SIG-M5 (cell line): ENCODE data around the gene MAN2A2.
"Not testable (repeated sequence)": the region's sequence is repeated elsewhere in the genome, so short reads cannot be mapped to it uniquely, and the experiment has no call there.

Experiments used
- DNase-seq: peaks from one replicate; lab custom pipeline; 2025; lab: John Stamatoyannopoulos, UW

The MAN2A2 gene

DNA sequence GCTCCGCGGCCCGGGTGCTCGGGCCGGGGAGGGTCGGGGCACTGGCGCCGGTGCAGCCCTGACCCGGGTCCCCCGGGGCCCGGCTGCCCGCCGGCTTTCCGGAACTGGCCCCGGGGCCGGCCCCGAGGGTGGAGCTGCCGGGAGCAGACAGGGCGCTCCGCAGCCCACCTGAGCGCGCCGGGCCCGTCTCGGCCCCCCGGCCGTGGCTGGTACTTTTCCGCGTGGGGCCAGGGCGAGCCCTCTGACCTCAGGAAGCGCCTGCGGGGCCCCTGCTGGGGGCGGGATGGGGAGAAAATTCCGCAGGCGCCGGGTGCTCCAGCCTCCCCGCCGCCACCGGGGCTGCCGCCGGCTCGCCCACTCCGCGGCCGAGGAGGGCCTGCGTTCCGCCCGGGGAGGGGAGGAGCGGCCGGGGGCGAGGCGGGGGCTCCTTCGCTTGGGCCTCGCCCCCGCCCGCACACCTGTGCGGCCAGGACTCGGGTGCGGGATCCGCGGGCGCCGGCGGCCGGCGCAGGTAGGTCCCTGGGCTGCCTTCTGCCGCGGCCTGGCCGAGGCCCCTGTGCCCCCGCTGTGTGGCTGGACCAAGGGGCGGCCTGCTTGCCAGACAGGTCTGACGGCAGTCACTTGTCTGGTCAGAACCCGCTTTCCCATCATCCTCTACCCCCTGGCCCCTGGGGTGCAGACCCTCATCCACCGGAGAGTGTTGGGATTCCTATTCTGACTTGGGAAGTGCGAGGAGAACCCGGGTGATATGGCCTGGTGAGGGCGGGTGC is 31.2 kb upstream of the MAN2A2 start:
- no peak for DNase-seq

DNA sequence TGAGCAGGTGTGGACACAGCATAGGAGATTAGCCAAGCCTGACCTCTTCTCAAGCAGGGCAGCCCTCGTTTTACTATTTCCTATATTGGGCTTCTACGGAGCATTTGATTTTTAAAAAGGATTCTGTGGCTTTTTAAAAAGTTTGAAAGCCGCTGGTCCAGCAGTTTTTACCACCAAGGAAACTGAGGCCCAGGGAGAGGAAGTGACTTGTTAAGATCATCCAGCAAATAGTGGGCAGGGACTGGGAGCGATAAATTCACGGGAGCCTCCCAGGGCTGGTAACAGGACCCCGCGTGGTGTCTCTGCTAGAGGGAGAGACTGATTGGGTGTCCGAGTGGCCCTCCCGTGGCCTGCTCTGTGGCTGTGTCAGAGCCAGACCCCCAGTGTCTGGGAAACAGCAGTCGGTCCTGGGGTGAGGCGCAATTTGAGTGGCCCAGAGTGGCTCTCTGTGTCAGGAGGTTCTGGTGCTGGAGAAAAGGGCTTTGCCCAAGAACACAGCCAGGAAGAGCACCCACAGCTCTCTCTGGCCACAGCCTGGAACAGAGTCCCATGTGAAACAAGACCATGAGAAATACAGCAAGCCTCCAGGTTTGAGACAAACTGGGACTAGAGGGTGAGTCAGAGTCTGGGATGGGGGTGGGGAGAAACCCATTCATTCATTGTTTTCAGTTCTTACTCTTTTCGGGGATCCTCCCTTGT is 30.5 kb upstream of the MAN2A2 start:
- DNase-seq: no peak

DNA sequence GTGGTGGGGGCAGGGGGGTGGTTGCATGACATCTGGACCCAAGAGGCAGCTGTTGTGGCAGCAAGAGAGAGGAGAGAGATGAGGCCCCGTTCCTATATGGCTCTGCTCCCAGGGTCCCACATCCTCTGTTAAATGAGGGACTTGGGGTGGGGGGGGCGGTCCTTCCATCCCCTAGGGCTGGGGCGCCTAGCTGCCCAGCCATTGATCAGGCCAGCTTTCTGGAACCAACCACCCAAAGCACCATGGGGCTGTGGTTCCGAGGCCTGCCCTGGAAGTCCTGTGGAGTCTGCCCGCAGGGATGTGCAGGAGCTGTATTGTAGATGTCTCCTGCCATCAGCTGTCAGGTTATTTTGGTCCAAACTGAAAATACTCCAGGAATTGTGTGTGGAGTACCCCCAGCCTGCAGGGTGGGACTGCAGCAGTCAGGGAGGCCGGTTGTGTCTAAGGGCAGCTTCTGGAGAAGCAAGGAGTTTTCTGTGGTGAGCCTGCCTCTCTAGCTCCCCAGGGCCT is 29.6 kb upstream of the MAN2A2 start:
- no peak for DNase-seq

DNA sequence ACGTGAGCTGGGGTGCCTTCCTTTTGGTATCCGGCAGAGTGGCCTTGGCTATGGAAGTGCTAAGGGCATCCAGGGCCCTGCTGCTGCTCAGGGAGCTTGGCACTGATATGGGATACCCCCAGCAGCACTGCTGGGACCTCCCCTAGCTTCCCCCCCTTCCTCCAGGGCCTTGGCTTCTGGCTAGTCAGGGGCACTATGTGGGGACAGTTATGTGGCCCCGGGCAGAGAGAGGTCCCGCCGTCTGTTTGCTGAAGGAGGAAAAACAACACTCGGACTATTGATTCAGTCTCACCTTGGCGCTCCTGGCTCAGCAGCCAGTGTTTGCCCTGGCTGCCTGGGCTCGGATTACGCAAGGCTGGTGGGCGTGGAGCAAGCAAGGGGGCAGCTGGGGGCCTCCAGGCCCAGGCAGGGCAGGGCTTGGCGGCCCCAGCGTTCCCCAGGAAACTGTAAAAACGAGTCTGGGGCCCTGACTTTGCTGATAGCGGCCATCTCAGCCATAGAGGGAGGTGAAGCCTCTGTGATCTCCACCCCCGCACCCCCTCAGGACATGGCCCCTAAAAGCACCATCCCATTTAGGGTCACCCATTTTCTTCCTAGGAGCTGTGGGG is 29.0 kb upstream of the MAN2A2 start:
- DNase-seq: no peak

DNA sequence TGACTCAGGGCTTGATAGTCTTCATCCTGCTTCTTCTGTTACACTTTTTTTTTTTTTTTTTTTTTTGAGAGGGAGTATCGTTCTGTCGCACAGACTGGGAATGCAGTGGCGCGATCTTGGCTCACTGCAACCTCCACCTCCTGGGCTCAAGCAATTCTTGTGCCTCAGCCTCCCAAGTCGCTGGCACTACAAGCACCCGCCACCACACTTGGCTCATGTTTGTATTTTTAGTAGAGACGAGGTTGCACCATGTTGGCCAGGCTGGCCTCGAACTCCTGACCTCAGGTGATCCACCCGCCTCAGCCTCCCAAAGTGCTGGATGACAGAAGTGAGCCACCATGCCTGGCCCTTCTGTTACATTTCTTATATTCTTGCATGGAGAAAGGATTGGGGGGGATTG is 28.1 kb upstream of the MAN2A2 start:
- DNase-seq: not testable (repeated sequence)

DNA sequence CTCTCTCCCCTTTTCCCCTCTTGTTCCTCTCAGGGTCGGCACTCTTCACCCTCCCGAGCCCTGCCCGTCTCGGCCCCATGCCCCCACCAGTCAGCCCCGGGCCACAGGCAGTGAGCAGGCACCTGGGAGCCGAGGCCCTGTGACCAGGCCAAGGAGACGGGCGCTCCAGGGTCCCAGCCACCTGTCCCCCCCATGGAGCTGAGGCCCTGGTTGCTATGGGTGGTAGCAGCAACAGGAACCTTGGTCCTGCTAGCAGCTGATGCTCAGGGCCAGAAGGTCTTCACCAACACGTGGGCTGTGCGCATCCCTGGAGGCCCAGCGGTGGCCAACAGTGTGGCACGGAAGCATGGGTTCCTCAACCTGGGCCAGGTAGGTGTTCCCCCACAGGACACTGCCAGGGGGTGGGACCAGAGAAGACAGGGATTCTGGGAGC is 27.5 kb upstream of the MAN2A2 start:
- DNase-seq: no peak

DNA sequence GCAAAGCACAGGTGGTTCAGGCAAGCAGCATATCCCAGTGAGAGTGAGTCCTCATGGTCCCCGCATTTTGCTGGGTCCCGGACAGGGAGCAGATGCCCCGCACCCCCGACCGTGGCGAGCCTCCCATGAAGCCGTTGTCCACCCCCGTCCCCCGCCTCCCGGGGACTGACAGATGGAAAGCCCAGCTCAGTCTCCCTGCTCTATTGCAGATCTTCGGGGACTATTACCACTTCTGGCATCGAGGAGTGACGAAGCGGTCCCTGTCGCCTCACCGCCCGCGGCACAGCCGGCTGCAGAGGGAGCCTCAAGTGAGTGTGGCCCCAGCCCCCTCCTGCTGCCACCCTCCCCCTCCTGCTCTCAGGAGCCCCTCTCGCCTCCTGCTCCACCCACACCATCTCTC is 27.1 kb upstream of the MAN2A2 start:
- DNase-seq: no peak

DNA sequence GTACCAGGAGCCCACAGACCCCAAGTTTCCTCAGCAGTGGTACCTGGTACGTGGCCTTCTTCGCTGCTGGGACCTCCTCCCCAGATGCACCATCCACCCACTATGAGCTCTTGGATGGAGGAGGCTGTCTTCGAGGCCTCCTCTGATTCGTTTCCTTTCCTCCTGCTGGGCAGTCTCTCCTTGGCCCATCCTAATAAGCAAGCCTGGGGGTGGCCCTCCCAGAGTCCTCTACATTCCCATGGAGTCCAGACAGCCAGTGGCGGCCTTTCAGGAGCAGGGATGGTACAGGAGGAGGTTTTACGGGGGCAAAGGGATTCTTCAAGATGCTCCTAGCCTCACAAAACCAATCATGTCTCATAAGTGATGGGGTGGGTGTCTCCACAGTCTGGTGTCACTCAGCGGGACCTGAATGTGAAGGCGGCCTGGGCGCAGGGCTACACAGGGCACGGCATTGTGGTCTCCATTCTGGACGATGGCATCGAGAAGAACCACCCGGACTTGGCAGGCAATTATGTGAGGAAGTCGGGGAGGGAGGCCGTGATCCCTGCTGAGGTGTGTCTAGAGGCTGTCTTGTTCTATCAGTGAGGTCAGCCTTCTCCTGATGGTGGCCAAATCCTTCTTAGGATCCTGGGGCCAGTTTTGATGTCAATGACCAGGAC is 26.5 kb upstream of the MAN2A2 start:
- no peak for DNase-seq

DNA sequence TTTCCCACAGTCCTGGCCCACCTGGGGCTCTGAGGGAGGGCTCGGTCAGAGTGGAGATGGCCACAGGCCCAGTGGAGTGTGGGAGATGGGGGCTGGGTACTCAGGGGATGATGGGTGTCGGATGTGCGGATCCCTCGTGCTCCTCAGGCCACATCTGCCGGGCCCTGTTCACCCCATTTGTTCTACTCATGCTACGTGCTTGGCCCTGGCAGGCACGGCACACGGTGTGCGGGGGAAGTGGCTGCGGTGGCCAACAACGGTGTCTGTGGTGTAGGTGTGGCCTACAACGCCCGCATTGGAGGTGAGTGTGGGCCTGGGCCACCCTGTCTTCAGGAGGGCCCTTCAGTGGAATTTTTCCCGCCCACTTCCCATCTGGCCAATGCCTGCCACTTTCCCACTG is 25.8 kb upstream of the MAN2A2 start:
- no peak for DNase-seq

DNA sequence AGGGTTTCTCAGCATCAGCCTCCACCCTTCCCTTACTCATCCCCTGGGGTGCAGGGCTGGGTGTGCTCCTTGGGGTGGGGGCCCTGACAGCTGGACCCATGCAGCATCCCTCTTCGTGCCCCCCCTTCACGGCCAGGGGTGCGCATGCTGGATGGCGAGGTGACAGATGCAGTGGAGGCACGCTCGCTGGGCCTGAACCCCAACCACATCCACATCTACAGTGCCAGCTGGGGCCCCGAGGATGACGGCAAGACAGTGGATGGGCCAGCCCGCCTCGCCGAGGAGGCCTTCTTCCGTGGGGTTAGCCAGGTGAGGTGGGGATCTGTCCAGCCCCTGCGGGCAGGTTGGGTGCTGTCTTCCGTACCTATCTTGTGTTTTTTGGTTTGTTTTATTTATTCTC is 25.1 kb upstream of the MAN2A2 start:
- no peak for DNase-seq

DNA sequence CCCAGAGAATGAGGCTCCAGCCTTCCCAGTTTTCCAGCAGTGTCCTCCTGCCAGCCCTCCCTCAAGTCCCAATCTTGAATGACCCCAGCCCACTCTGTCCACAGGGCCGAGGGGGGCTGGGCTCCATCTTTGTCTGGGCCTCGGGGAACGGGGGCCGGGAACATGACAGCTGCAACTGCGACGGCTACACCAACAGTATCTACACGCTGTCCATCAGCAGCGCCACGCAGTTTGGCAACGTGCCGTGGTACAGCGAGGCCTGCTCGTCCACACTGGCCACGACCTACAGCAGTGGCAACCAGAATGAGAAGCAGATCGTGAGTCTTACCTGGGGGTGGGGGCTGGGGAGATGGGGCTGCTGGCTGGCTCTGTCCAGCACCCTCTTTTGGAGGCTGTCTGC is 24.4 kb upstream of the MAN2A2 start:
- no peak for DNase-seq

DNA sequence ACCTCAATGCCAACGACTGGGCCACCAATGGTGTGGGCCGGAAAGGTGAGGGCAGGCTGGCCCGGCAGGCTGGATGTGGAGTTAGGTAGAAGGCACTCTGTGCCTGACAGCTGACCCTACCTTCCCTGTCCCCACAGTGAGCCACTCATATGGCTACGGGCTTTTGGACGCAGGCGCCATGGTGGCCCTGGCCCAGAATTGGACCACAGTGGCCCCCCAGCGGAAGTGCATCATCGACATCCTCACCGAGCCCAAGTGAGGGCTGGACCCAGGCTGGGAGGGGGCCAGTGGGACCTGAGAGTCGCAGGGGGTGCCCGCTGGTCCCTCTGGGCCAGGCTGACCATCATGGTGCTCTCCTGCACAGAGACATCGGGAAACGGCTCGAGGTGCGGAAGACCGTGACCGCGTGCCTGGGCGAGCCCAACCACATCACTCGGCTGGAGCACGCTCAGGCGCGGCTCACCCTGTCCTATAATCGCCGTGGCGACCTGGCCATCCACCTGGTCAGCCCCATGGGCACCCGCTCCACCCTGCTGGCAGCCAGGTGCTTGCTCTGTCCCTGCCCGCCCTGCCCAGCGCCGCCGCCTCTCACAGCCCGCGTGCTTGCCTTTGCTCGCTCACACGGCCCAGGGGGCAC is 23.3 kb upstream of the MAN2A2 start:
- no peak for DNase-seq

DNA sequence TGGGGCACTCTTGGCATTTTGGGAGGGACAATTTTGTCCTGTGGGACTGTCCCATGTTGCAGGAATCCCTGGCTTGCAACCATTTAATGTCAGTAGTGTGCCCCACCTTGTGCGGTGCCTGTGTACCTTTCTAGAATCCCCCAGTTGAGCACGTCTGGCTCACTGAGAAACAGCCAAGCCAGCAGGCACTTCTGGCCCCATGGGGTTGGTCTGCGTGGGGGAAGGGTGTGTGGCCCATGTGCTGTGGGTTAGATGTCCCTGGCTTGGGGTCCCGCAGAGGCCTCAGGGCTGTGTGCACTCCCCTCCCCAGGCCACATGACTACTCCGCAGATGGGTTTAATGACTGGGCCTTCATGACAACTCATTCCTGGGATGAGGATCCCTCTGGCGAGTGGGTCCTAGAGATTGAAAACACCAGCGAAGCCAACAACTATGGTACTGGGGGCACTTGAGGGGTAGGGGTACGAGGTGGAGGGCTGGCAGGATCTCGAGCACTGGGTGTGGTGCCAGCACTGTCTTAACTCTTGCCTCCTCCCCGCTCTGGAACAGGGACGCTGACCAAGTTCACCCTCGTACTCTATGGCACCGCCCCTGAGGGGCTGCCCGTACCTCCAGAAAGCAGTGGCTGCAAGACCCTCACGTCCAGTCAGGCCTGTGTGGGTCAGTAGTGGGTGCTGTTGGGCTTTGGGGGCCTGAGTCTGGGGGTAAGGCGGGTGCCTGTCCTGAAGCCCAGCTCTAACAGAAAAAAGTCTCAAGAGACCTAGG is 22.5 kb upstream of the MAN2A2 start:
- no peak for DNase-seq

DNA sequence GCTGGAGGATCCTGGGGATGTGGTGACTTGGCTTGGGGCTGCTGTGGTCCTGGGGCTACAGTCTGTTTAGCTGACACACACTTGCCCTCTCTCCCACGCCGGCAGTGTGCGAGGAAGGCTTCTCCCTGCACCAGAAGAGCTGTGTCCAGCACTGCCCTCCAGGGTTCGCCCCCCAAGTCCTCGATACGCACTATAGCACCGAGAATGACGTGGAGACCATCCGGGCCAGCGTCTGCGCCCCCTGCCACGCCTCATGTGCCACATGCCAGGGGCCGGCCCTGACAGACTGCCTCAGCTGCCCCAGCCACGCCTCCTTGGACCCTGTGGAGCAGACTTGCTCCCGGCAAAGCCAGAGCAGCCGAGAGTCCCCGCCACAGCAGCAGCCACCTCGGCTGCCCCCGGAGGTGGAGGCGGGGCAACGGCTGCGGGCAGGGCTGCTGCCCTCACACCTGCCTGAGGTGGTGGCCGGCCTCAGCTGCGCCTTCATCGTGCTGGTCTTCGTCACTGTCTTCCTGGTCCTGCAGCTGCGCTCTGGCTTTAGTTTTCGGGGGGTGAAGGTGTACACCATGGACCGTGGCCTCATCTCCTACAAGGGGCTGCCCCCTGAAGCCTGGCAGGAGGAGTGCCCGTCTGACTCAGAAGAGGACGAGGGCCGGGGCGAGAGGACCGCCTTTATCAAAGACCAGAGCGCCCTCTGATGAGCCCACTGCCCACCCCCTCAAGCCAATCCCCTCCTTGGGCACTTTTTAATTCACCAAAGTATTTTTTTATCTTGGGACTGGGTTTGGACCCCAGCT is 21.7 kb upstream of the MAN2A2 start:
- no peak for DNase-seq

DNA sequence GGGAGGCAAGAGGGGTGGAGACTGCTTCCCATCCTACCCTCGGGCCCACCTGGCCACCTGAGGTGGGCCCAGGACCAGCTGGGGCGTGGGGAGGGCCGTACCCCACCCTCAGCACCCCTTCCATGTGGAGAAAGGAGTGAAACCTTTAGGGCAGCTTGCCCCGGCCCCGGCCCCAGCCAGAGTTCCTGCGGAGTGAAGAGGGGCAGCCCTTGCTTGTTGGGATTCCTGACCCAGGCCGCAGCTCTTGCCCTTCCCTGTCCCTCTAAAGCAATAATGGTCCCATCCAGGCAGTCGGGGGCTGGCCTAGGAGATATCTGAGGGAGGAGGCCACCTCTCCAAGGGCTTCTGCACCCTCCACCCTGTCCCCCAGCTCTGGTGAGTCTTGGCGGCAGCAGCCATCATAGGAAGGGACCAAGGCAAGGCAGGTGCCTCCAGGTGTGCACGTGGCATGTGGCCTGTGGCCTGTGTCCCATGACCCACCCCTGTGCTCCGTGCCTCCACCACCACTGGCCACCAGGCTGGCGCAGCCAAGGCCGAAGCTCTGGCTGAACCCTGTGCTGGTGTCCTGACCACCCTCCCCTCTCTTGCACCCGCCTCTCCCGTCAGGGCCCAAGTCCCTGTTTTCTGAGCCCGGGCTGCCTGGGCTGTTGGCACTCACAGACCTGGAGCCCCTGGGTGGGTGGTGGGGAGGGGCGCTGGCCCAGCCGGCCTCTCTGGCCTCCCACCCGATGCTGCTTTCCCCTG is 21.0 kb upstream of the MAN2A2 start:
- no peak for DNase-seq

DNA sequence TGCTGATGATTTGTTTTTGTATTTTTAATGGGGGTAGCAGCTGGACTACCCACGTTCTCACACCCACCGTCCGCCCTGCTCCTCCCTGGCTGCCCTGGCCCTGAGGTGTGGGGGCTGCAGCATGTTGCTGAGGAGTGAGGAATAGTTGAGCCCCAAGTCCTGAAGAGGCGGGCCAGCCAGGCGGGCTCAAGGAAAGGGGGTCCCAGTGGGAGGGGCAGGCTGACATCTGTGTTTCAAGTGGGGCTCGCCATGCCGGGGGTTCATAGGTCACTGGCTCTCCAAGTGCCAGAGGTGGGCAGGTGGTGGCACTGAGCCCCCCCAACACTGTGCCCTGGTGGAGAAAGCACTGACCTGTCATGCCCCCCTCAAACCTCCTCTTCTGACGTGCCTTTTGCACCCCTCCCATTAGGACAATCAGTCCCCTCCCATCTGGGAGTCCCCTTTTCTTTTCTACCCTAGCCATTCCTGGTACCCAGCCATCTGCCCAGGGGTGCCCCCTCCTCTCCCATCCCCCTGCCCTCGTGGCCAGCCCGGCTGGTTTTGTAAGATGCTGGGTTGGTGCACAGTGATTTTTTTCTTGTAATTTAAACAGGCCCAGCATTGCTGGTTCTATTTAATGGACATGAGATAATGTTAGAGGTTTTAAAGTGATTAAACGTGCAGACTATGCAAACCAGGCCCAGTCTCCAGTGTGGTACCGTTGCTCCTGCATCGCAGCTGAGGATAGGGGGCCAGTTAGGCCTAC is 20.1 kb upstream of the MAN2A2 start:
- no peak for DNase-seq

DNA sequence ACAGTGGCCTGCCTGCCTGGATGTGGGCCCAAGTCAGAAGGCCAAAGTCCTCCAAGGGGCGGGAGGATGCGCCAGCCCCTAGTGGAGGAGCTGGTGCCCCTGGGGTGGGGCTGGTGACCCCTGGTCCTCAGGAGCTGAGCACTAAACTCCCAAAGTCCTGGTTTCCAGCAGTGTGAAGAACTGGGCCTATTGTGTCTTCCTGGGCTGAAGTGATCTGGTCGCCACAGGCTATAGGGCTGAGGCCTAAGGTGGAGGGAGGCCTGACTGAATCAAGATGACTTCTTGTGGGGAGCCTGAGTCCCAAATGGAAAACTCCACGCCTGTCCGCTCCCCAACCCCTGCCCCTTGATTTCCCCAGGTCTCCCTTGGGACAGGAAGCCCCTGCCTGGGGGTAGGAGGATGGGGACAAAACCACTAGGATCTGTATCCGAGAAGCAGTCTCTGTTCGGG is 19.6 kb upstream of the MAN2A2 start:
- no peak for DNase-seq

DNA sequence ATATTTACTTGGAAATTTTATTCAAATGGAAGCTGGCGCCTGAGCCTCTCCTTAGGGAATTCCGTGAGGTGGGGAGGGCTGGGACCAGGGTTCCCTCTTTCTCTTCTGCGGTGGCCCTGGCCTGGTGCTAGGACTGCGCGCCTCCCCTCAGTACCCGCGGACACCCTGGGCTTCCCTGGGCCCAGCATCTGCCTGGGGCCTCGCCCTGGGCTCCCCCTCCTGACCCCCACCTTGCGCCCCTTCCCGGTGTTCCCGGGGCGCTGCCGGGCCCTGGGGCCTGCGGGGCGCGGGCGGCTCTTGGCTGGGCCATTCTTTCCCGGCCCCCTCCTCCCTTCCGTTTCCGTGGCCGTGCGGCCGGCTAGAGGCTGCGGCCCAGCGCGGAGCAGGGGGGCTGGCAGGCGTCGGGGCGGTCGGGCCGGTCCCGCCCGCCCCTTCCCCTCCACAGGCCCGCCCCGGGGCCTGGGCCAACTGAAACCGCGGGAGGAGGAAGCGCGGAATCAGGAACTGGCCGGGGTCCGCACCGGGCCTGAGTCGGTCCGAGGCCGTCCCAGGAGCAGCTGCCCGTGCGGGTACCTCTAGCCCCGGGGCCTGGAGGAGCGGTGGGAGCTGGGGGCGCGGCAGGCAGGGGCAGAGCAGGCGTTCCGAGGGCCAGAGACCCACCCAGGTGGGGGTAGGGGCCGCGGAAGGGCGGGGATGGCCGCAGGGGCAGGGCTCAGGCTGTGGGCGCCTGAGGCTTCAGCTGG is 19.0 kb upstream of the MAN2A2 start, which contains the start of gene FES:
TSS of gene FES (plus strand) at position 529 of the 743 bp plus-strand sequence. CDS start 542 bp downstream, outside the sequence.
- no peak for DNase-seq
